Keratinocyte (primary cell): ENCODE results near the gene VPS37C. TPM values are rescaled to one million over a fixed set of nuclear protein-coding genes. Genes with fewer than 3 reads are reported as not detected.

ENCODE experiments used
- DNase-seq: peaks from one replicate; pipeline ENCODE4 v3.0.0-alpha.2; 2011; ENCODE audit warnings: low read depth, missing footprints, low spot score
- FAIRE-seq: peaks from 2 replicates; lab custom pipeline; 2011; peaks lifted over from hg19 to GRCh38; lab: Jason Lieb, UNC
- H2AFZ ChIP-seq: 2 replicates; pipeline ENCODE4 v1.6.0; 2012; ENCODE audit warnings: low read length, control low read depth, inconsistent platforms; ENCODE audit not compliant: control insufficient read depth
- H3K27ac ChIP-seq: 2 replicates; pipeline ENCODE4 v1.5.1; 2011; ENCODE audit warnings: low read length; ENCODE audit not compliant: control insufficient read depth, insufficient read depth
- H3K27me3 ChIP-seq: 3 replicates; pipeline ENCODE4 v1.6.0; 2011; ENCODE audit warnings: low read length; ENCODE audit not compliant: control insufficient read depth, insufficient read depth; ENCODE audit errors: extremely low read depth
- H3K36me3 ChIP-seq, 2 experiments: 2 replicates in 1 of 2; 3 replicates in 1 of 2; pipeline ENCODE4 v1.5.1; 2011; ENCODE audit warnings: low read length in 2 of 2, mild to moderate bottlenecking in 1 of 2; ENCODE audit not compliant: control insufficient read depth in 2 of 2, insufficient read depth in 2 of 2; ENCODE audit errors: extremely low read depth in 1 of 2
- H3K4me1 ChIP-seq: 3 replicates; pipeline ENCODE4 v1.5.1; 2011; ENCODE audit warnings: low read length; ENCODE audit not compliant: control insufficient read depth, insufficient read depth; ENCODE audit errors: extremely low read depth
- H3K4me2 ChIP-seq: 3 replicates; pipeline ENCODE4 v1.6.0; 2011; ENCODE audit warnings: low read depth, low read length; ENCODE audit not compliant: control insufficient read depth, insufficient read depth; ENCODE audit errors: extremely low read depth
- H3K4me3 ChIP-seq, 3 experiments: fragments of 200-600 bp in 1 of 3; sonication (generic) in 1 of 3; 2 replicates in 2 of 3; 3 replicates in 1 of 3; pipeline ENCODE4 v1.5.1; 2011 to 2016; ENCODE audit warnings: low read length in 3 of 3, mild to moderate bottlenecking in 3 of 3, control low read depth in 2 of 3, inconsistent platforms in 1 of 3, low read depth in 1 of 3, mixed read lengths in 1 of 3, mixed run types in 1 of 3, moderate library complexity in 1 of 3; ENCODE audit not compliant: control insufficient read depth in 2 of 3, insufficient read depth in 2 of 3; ENCODE audit errors: extremely low read depth in 1 of 3
- H3K79me2 ChIP-seq: 2 replicates; pipeline ENCODE4 v1.6.0; 2012; ENCODE audit warnings: low read length; ENCODE audit not compliant: control insufficient read depth, insufficient read depth
- H3K9ac ChIP-seq: 3 replicates; pipeline ENCODE4 v1.6.0; 2011; ENCODE audit warnings: low read length; ENCODE audit not compliant: control insufficient read depth, insufficient read depth; ENCODE audit errors: extremely low read depth
- H3K9me1 ChIP-seq: 3 replicates; pipeline ENCODE4 v1.6.0; 2011; ENCODE audit warnings: low read length; ENCODE audit not compliant: control insufficient read depth, insufficient read depth; ENCODE audit errors: extremely low read depth
- H3K9me3 ChIP-seq: 2 replicates; pipeline ENCODE4 v1.5.1; 2012; ENCODE audit warnings: low read depth, low read length; ENCODE audit not compliant: control insufficient read depth
- H4K20me1 ChIP-seq: 3 replicates; pipeline ENCODE4 v1.6.0; 2011; ENCODE audit warnings: low read length; ENCODE audit not compliant: control insufficient read depth, insufficient read depth; ENCODE audit errors: extremely low read depth
- EZH2 ChIP-seq: IDR thresholded peaks from one replicate; pipeline ENCODE4 v1.6.1; 2012; ENCODE audit warnings: inconsistent platforms, mild to moderate bottlenecking, low read length, moderate library complexity
- dilution Hi-C: fragments of 300-500 bp; cut with MboI; formaldehyde crosslinking; loops from one replicate; pipeline ENCODE4 v1.7.0; 2020; ENCODE audit warnings: low sequenced_read_pairs; ENCODE audit not compliant: extremely low pct_ligation_motif_present
- polyA plus RNA-seq, 5 experiments: library from polyadenylated mRNA; depleted of rRNA in 3 of 5; stranded (reverse) in 3 of 5; stranded (forward) in 1 of 5; unstranded in 1 of 5; fragments of >200 nt; gene quantifications; 1 replicate in 1 of 5; 2 replicates in 3 of 5; 3 replicates in 1 of 5; pipeline versions ENCODE4 v1.2.1 to v1.2.3, GENCODE V29; 2011 to 2012; ENCODE audit warnings: missing spikeins in 2 of 5, low read depth in 1 of 5, low replicate concordance in 1 of 5
- TF ChIP-seq, protein P1 (sequence below), 3 experiments: IDR thresholded peaks in 1 of 3; conservative IDR thresholded peaks in 1 of 3; optimal IDR thresholded peaks in 1 of 3; 2 replicates in 2 of 3; 3 replicates in 1 of 3; pipeline versions ENCODE3 to v1.5.1; 2011; ENCODE audit warnings: low read length in 3 of 3, mild to moderate bottlenecking in 3 of 3, moderate library complexity in 2 of 3, control low read depth in 1 of 3, inconsistent platforms in 1 of 3; ENCODE audit not compliant: insufficient read depth in 2 of 3; ENCODE audit errors: extremely low read depth in 1 of 3

The VPS37C gene
- polyA plus RNA-seq, 1 donor (not counting 4 experiments of a cell fraction or from before 2014, with no cell fraction given) = 8.0 TPM

DNA sequence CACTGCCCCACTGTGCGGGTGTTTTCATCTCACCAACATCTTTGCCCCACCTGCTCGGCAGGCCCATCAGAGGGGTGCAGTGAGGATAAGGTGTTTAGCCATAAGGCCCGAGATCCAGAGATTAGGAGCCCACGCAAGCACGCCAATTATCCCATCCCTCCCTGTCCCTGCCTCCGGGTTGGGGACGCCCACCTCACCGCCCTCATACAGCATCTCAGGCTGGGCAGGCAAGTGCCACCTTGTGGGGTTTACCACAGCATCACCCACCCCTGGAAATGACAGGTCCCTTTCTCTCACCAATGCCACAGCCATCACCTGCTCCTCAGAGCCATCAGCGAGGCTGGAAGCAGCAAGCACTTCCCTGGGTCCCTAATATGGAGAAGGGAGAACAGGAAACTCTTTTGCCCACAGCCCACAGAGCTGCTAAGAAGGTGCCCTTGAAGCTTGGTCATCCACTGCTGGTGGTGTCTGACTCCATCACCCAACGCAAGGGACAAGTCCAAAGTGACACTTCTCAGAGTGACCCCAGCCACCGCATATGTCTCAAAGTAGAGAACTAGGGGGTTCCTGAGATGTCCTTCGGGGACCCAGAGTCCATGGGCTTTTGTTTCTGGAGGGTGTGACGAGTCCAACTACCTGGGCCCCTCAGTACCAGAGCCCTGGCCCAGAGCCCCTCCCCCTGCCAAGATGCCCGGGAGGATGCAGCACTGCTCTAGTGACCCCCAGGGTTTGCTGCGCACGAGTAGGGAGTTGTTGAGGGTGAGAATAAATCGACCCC, 15.8 kb downstream of the VPS37C start:
- DNase-seq (no peak), FAIRE-seq (no peak)
- dilution Hi-C loops = no loop called here
- Histone ChIP-seq H3K27ac (no peak overlapping the region), H3K79me2 (peaks cover 34% of the 10 kb centered on the region), H3K36me3 (peaks cover 0 to 6% of the 10 kb centered on the region in 2 experiments), H2AFZ (no peak overlapping the region), H3K9me1 (no peaks in the 10 kb centered on the region), H3K9ac (no peak overlapping the region), H3K9me3 (no peaks in the 10 kb centered on the region), H3K4me2 (no peak overlapping the region), H4K20me1 (peaks cover 3% of the 10 kb centered on the region), H3K4me3 (no peak overlapping the region), H3K4me1 (peaks cover 11% of the 10 kb centered on the region), H3K27me3 (no peaks in the 10 kb centered on the region)
- TF ChIP-seq, protein P1, sequence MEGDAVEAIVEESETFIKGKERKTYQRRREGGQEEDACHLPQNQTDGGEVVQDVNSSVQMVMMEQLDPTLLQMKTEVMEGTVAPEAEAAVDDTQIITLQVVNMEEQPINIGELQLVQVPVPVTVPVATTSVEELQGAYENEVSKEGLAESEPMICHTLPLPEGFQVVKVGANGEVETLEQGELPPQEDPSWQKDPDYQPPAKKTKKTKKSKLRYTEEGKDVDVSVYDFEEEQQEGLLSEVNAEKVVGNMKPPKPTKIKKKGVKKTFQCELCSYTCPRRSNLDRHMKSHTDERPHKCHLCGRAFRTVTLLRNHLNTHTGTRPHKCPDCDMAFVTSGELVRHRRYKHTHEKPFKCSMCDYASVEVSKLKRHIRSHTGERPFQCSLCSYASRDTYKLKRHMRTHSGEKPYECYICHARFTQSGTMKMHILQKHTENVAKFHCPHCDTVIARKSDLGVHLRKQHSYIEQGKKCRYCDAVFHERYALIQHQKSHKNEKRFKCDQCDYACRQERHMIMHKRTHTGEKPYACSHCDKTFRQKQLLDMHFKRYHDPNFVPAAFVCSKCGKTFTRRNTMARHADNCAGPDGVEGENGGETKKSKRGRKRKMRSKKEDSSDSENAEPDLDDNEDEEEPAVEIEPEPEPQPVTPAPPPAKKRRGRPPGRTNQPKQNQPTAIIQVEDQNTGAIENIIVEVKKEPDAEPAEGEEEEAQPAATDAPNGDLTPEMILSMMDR (optimal IDR thresholded peaks at IDR 0.05 in 1 of 3, IDR thresholded peaks at IDR 0.05 in 1 of 3, conservative IDR thresholded peaks at IDR 0.05 in 1 of 3; ENCODE audit: extremely low read depth in 1 of 3, insufficient read depth in 2 of 3, low read length in 3 of 3) = no peak

DNA sequence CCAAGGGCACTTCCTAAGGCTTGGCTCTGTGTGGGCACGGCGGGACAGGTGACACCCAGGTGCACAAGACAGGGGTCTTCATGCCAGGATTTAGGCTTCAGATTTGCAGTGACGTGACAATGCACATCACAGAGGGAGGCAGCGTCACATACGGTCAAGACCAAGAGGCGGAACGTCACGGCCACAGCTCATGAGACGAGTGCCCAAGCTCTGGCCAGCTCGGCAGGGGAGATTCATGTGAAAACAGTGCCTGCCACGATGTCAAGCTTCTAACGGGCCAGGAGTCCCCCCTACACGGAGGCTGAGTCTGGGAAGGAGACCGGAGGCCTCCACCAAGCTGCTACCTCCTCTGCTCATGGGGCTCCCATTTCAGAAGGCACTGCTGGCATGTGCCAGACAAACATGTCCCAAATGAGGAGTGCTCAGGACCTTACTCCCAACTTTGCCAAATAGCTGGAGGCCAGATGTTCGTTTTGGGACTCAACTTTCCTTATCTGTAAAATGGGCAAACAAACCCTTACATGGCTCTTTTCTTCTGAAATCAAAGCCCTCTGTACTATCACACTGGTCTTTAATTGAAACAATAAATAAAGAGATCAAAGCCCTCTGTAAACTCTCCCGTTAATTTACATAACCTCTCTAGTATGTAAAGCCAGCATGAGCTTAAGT, 16.6 kb downstream of the VPS37C start:
- TF ChIP-seq, protein P1 (optimal IDR thresholded peaks at IDR 0.05 in 1 of 3, IDR thresholded peaks at IDR 0.05 in 1 of 3, conservative IDR thresholded peaks at IDR 0.05 in 1 of 3; ENCODE audit: extremely low read depth in 1 of 3, insufficient read depth in 2 of 3, low read length in 3 of 3) = no peak
- no peak for TF ChIP-seq EZH2
- peaks cover 0 to 6% of the 10 kb centered on the region in 2 experiments for H3K36me3 ChIP-seq
- H3K9me3 ChIP-seq = no peaks in the 10 kb centered on the region
- H3K9ac ChIP-seq = no peak overlapping the region
- H3K27me3 ChIP-seq = no peaks in the 10 kb centered on the region
- H2AFZ ChIP-seq = no peak overlapping the region
- H3K4me1 ChIP-seq = peaks cover 4% of the 10 kb centered on the region
- DNase-seq = no peak
- H4K20me1 ChIP-seq = peaks cover 3% of the 10 kb centered on the region
- no peak overlapping the region for H3K4me3 ChIP-seq
- H3K4me2 ChIP-seq = no peak overlapping the region
- no peaks in the 10 kb centered on the region for H3K9me1 ChIP-seq
- dilution Hi-C loops = no loop called here
- H3K27ac ChIP-seq = no peak overlapping the region
- FAIRE-seq = no peak
- H3K79me2 ChIP-seq = peaks cover 29% of the 10 kb centered on the region
